CD4-positive, alpha-beta T cell treated with Interleukin-10 for 1 hour (primary cell): ENCODE data around the gene ATG16L2.
"Not testable (repeated sequence)": the region's sequence is repeated elsewhere in the genome, so short reads cannot be mapped to it uniquely, and the experiment has no call there.

Experiments used
- DNase-seq: peaks from one replicate; pipeline ENCODE4 v3.0.0-alpha.2; 2020

ATG16L2 gene

DNA sequence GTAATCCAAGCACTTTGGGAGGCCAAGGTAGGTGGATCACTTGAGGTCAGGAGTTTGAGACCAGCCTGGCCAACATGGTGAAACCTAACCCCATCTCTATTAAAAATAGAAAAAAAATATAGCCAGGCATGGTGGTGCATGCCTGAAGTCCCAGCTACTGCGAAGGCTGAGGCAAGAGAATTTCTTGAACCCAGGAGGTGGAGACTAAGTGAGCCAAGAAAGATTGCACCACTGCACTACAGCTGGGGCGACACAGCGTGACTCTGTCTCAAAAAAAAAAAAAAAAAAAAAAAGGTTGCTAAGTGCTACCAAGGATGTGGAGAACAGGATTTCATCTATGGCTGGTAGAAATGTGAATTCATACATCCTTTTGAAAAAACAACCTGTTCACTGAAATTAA, 36.6 kb downstream of the ATG16L2 start:
- no peak for DNase-seq

DNA sequence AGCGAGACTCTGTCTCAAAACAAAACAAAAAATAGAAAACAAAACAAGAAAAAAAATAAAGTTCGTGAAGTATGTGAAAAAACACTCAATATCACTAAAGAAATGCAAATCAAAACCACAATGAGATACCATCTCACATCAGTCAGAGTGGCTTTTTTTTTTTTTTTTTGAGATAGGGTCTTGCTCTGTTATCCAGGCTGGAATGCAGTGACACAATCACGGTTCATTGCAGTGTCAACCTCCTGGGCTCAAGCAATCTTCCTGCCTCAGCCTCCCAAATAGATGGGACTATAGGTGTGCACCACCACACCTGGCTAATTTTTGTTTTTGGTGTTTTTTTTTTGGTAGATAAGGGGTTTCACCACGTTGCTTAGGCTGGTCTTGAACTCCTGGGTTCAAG, 37.5 kb downstream of the ATG16L2 start:
- DNase-seq, result no peak

DNA sequence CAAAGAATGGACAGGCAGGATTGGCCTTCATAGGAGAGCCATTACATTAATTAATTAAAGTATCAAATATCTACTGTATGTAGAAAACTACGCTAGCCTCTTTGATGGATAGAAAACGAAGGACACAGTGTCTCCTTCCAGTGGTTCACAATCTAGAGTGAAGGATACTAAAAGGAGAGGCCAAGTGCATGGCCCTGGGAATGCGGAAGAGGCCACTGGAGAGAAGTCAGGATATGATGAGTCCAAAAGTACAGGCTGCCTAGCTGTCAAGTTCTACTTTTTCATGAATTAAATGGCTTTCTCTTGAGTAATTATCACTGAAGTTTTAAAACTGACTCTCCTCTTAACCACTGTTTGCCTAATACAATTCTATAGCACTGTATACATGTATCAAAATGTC, 41.9 kb downstream of the ATG16L2 start:
- no peak for DNase-seq

- no peak for DNase-seq
Observed at GRCh38 chr11:72856551-72857345, 42.5 kb downstream of the ATG16L2 start.

DNA sequence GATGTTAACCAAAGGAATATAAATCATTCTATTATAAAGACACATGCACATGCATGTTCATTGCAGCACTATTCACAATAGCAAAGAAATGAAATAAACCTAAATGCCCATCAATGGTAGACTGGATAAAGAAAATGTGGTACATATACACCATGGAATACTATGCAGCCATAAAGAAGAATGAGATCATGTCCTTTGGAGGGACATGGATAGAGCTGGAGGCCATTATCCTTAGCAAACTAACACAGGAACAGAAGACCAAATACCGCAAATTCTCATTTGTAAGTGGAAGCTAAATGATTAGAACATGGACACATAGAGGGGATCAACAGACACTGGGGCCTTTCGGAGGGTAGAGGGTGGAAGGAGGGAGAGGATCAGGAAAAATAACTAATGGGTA, 44.1 kb downstream of the ATG16L2 start:
- DNase-seq, result not testable (repeated sequence)

DNA sequence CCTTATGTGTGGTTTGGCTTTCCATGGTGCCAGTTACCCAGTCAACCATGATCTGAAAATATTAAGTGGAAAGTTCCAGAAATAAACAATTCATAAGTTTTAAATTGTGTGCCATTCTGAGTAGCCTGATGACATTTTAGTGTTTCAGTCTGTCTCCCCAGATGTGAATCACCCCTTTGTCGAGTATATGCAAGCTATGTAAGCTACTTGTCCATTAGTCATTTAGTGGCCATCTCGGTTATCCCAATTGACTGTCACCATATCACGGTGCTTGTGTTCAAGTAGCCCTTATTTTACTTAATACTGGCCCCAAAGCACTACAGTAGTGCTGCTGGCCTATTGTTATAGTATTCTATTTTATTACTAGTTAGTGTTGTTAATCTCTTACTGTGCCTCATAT, 44.9 kb downstream of the ATG16L2 start:
- DNase-seq, result no peak

DNA sequence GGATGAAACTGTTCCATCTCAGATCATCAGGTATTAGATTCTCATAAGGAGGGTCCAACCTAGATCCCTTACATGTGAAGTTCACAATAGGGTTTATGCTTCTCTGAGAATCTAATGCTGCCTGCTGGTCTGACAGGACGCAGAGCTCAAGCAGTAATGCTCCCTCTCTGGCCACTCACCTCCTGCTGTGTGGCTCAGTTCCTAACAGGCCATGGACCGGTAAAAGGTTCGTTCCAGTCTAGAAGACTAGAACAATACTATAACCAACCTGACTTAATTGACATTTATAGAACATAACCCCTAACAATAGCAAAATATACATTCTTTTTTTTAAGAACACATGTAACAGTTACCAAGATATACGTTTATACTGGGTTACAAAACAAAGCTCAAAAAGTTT, 45.8 kb downstream of the ATG16L2 start:
- DNase-seq, result no peak

GRCh38 chr11:72860592-72860991, 46.4 kb downstream of the ATG16L2 start:
- no peak for DNase-seq

GRCh38 chr11:72863091-72863490, 48.9 kb downstream of the ATG16L2 start:
- no peak for DNase-seq

- DNase-seq, result no peak
Observed at GRCh38 chr11:72863916-72864315, 49.7 kb downstream of the ATG16L2 start.

DNA sequence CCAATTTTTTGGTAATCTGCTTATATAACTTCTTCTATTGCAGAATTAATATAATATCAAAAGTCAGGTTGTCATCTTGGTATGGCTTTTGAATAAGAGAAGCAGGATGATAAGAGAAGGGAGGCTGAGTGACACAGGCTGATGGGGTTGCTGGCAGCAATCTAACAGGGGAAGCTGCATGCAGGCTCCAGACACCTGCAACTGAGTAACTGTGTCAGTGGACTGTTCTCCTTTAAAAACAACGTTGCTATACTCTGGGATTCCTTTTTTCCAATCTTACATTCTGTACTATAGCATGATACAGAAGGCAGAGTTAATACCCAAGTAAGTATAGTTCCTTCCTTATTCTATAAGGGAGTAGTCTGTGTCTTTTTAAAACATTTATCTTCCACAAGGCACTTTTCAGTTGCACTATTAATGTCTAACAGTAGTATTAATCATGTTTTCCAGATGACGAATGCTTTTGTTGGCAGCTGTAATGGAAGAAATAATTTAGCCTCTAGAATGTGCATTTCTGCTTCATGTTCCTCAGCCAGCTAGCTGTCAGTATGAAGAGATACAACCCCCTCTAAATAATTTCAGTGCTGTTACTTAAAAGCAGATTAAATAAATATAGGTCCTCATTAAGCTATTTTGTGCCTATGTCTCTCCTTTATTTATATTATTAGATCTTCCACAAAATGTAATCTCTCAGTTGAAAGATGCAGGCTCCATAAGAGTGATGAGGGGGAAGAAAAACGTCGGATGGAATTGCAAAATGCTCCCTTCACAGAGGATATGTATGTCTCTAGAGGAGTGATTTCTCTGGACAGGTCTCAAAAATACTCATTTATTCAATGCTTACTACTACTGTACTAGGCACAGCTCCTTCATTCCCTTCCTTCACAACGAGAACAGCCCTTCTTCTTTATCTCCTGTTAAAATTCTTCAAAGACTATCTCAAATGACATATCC, 50.8 kb downstream of the ATG16L2 start:
- DNase-seq, result no peak

DNA sequence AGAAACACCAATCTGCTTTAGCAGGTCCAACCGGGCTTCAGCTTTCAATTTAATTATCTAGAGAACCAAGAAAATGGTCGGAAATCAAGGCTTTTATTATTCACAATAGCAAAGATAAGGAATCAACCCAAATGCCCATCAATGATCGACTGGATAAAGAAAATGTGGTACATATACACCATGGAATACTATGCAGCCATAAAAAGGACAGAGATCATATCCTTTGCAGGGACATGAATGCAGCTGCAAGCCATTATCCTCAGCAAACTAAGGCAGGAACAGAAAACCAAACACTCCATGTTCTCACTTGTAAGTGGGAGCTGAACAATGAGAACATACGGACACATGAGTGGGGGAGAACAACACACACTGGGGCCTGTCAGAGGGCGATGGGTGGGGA, 53.8 kb downstream of the ATG16L2 start:
- no peak for DNase-seq

GRCh38 chr11:72869831-72870230, 55.6 kb downstream of the ATG16L2 start:
- no peak for DNase-seq

- no peak for DNase-seq
Observed at GRCh38 chr11:72871119-72871518, 56.9 kb downstream of the ATG16L2 start.

DNA sequence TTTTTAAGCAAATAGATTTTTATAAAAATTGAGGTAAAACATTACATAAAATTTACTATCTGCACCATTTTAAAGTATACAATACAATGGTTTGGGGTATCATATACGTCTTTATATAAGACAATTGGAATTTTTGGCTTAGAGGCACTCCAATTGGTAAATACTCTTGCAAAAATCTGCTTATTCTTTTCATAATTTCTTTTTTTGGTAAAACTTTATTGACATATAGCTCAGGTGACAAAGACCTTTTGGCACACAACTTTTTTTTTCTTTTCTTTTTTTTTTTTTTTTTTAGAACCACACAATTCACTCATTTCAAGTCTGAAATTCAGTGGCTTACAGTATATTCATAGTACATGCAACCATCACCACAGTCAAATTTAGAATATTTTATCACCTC, 57.8 kb downstream of the ATG16L2 start:
- DNase-seq, result no peak

GRCh38 chr11:72875736-72876135, 61.5 kb downstream of the ATG16L2 start:
- no peak for DNase-seq

GRCh38 chr11:72876147-72876546, 61.9 kb downstream of the ATG16L2 start:
- DNase-seq, result no peak
